Suprapubic skin (tissue), 4 donors: ENCODE results near the gene TAS1R3. TPM values are rescaled to one million over a fixed set of nuclear protein-coding genes. Genes with fewer than 3 reads are reported as not detected.

Experiments
- DNase-seq, 2 donors: peaks; one replicate each; pipeline ENCODE4 v3.0.0-alpha.2; 2019; ENCODE audit warnings: low spot score in 2 of 2
- H3K27ac ChIP-seq: fragments of 200-600 bp; sonication (generic); one replicate; pipeline ENCODE4 v1.5.1; 2019
- H3K27me3 ChIP-seq: fragments of 200-600 bp; sonication (generic); one replicate; pipeline ENCODE4 v1.5.1; 2019
- H3K36me3 ChIP-seq: fragments of 200-600 bp; sonication (generic); one replicate; pipeline ENCODE4 v1.5.1; 2019
- H3K4me1 ChIP-seq: fragments of 200-600 bp; sonication (generic); one replicate; pipeline ENCODE4 v1.5.1; 2019
- H3K4me3 ChIP-seq: fragments of 200-600 bp; sonication (generic); one replicate; pipeline ENCODE4 v1.5.1; 2019; ENCODE audit warnings: mild to moderate bottlenecking
- H3K9me3 ChIP-seq: fragments of 200-600 bp; sonication (generic); one replicate; pipeline ENCODE4 v1.5.1; 2019
- EP300 ChIP-seq: sonication (generic); formaldehyde crosslinking; IDR thresholded peaks from one replicate; pipeline ENCODE4 v1.6.1; 2017; ENCODE audit warnings: antibody characterized with exemption
- POLR2A ChIP-seq, 2 donors: fragments of 450-650 bp; IDR thresholded peaks; one replicate each; pipeline ENCODE4 v1.6.1; 2017; ENCODE audit warnings: antibody characterized with exemption in 2 of 2, mild to moderate bottlenecking in 2 of 2, moderate library complexity in 2 of 2
- POLR2AphosphoS5 ChIP-seq, 3 donors: sonication (generic); formaldehyde crosslinking; IDR thresholded peaks; one replicate each; pipeline ENCODE4 v1.6.1; 2017; ENCODE audit warnings: antibody characterized with exemption in 3 of 3
- WGBS: methylation state at CpG from one replicate; pipeline ENCODE4 v1.1.5; 2018; 5-methylcytosine and 5-hydroxymethylcytosine counted together
- total RNA-seq, 4 donors: library from RNA; depleted of rRNA; stranded (reverse); fragments of >200 nt; gene quantifications; one replicate each; pipeline ENCODE4 v1.1.0, GENCODE V29; 2016
- TF ChIP-seq, protein P1 (sequence below), 2 donors: fragments of 200-600 bp in 1 of 2; fragments of 450-650 bp in 1 of 2; sonication (generic) in 1 of 2; IDR thresholded peaks; one replicate each; pipeline ENCODE4 v1.5.1; 2016 to 2019; ENCODE audit warnings: antibody characterized with exemption in 2 of 2, mild to moderate bottlenecking in 1 of 2, moderate library complexity in 1 of 2

The TAS1R3 gene
- total RNA-seq, 4 donors from 2014 or later, result 0.56 to 1.8 (median 0.82) TPM

DNA sequence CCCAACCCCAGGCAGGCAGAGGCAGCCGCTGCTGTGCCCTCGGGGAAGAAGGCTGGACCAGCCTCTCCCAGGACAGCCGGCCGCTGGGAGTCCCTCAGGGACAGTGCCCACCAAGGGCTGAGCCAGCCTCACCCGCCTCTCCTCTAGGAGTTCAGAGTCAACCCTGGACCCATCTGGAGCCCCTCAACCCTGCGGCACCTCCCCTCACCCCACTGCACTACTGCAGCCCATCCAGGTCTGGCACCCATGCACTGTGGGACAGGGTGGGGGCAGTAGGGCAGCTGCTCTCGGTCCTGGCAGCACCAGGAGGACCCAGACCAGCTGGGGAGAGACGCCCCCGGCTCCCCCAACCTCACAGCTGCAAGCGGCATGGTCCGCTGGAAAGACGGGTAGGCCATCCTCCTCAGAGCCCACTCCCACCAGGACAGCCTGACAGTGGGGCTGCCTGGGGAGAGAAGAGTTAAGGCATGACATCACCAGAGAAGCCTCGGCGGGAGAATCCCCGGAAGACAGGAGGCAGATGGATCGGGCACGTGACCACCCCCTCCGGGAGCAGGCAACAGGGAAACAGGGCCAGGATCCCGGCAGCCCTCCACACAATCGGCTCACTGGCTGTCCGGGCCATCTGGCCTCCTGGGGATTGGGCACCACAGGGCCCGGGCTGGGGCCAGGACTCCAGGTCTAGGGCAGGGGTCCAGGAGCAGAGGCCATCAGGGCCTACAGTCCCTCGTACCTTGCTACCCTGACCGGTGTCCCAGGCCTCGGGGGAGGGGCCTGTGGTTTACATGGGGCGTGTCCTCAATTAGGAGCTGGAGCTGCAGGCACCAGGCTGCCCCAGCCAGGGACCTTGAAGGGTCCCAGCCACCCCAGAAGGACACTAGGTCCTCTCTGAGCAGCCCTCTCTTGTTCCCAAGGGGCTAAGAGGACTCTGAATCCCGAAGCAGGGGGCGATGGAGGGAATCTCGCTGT lies 26.5 kb upstream of the TAS1R3 start:
- WGBS, result 6% methylated on average over 9 of the region's 29 CpGs
- peaks cover 10% of the 10 kb centered on the region for H3K36me3 ChIP-seq
- no peaks in the 10 kb centered on the region for H3K9me3 ChIP-seq
- no peaks in the 10 kb centered on the region for H3K27me3 ChIP-seq
- H3K27ac ChIP-seq, result peak overlapping the region; percentile 93
- TF ChIP-seq, protein P1, sequence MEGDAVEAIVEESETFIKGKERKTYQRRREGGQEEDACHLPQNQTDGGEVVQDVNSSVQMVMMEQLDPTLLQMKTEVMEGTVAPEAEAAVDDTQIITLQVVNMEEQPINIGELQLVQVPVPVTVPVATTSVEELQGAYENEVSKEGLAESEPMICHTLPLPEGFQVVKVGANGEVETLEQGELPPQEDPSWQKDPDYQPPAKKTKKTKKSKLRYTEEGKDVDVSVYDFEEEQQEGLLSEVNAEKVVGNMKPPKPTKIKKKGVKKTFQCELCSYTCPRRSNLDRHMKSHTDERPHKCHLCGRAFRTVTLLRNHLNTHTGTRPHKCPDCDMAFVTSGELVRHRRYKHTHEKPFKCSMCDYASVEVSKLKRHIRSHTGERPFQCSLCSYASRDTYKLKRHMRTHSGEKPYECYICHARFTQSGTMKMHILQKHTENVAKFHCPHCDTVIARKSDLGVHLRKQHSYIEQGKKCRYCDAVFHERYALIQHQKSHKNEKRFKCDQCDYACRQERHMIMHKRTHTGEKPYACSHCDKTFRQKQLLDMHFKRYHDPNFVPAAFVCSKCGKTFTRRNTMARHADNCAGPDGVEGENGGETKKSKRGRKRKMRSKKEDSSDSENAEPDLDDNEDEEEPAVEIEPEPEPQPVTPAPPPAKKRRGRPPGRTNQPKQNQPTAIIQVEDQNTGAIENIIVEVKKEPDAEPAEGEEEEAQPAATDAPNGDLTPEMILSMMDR (IDR thresholded peaks at IDR 0.05), result no peak
- no peak for TF ChIP-seq EP300
- TF ChIP-seq POLR2AphosphoS5 (IDR thresholded peaks at IDR 0.05), result no peak
- no peak for TF ChIP-seq POLR2A (IDR thresholded peaks at IDR 0.05)
- H3K4me3 ChIP-seq, result peak overlapping the region; percentile 65
- H3K4me1 ChIP-seq, result peaks cover 69% of the 10 kb centered on the region
- peak; percentile 89 to 91 for DNase-seq

DNA sequence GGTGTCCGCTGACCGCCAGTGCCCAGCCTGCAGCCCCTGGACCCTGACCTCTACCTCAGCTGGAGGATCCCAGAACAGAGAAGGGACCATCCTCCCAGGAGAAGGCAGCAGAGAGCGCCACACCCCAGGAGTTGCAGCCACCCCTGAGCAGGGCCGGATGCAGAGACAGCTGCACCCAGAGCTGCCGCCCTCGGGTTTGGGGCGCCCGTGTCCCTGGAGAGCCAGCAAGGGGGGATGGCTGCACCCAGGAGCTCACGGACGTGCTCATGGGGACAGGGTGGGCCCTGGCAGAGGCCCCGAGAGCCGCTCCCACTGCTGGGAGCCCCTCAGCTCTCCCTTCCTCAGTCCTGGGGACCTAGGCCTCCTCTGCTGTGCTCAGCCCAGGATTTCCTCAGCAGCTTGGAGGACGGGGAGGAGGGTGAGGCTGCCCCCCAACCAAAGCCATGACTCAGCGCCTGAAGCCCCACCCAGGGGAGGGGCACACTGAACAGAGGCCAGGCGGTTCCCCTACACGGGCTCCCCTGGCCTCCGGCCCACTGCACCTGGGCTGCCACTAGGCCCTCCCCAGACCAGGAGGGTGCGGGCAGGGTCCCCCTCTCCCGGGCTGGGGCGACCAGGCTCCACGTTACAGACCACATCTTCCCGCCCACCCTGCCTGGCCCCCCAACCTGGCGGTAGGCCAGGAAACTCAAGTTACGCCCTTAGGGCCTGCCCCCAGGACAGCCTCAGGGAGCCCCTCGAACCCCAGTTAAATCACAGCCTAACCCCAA lies 25.6 kb upstream of the TAS1R3 start:
- Histone ChIP-seq H3K9me3 (no peaks in the 10 kb centered on the region), H3K27ac (peak overlapping the region; percentile 93), H3K27me3 (no peaks in the 10 kb centered on the region), H3K4me1 (peaks cover 76% of the 10 kb centered on the region), H3K36me3 (peaks cover 3% of the 10 kb centered on the region), H3K4me3 (peak overlapping the region; percentile 65)
- WGBS, result 24% methylated on average over 4 of the region's 25 CpGs
- TF ChIP-seq POLR2AphosphoS5 (IDR thresholded peaks at IDR 0.05) (no peak), EP300 (no peak), POLR2A (IDR thresholded peaks at IDR 0.05) (no peak)
- TF ChIP-seq, protein P1 (IDR thresholded peaks at IDR 0.05), result no peak
- peak in 1 of 2 donors; percentile 90 for DNase-seq

DNA sequence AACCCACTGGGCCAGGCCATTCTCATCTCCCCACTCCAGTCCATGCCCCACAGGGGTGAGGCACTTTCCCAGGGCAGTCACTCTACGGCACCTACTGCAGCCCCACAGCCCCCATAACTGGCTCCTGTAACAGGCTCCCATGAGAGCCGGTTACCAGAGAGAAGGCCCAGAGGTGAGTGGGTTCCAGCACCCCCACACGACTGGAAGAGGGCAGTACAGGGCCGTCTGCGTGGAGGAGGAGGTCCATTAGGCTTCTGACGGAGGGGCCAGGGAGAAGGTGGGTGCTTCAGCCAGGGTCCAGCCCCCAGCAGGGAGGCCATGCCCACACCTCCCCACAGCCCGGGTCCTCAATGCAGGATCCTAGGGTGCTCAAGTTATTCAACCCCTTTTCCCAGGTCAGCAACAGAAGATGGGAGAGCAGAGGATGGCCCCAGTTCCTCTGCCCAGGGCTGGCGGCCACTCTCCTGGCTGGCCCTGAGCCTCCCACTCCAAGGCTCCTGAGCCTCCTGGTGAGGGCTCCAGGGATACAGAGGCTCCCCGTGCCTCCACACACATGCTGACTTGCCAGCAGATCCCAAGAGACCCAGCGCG lies 24.9 kb upstream of the TAS1R3 start:
- Histone ChIP-seq H3K4me3 (peak overlapping the region; percentile 65), H3K4me1 (peaks cover 81% of the 10 kb centered on the region)

DNA sequence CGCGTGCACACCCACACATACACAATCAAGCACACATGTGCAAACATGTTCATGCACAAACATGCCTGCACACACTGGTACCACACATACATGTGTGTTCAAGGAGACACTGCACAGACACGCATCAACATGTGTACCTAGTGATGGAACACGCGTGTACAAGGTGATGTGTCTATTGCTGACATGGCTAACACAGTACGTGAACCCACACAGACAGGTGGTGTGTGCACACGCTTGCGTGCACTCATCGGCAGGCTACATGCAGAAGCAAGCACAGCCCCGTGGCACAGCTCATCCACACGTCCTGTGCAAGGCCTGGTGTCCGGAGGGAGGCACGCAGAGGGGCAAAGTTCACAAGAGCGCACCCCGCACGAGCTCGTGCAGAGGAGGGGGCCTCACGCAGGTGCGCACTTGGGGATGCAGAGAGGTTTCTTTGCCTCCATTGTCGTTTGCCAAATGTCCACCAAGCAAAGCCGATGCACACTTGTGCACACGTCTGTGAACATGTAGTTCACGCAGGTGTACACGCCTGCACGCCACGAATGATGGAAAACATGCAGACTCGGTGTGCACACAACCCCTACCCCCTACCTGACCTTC lies 24.3 kb upstream of the TAS1R3 start:
- TF ChIP-seq POLR2AphosphoS5 (IDR thresholded peaks at IDR 0.05) (no peak), EP300 (no peak), POLR2A (IDR thresholded peaks at IDR 0.05) (no peak)
- TF ChIP-seq, protein P1 (IDR thresholded peaks at IDR 0.05), result no peak
- H3K4me1 ChIP-seq, result peaks cover 81% of the 10 kb centered on the region
- H3K27ac ChIP-seq, result peak overlapping the region; percentile 93
- no peak for DNase-seq
- no peaks in the 10 kb centered on the region for H3K27me3 ChIP-seq
- 22% methylated on average over 18 of the region's 27 CpGs for WGBS
- peaks cover 12% of the 10 kb centered on the region for H3K36me3 ChIP-seq
- peak overlapping the region; percentile 65 for H3K4me3 ChIP-seq
- H3K9me3 ChIP-seq, result no peaks in the 10 kb centered on the region

More for the DNA sequence above, 24.9 kb upstream of the TAS1R3 start:
- Histone ChIP-seq H3K27me3 (no peaks in the 10 kb centered on the region), H3K27ac (peak overlapping the region; percentile 93), H3K9me3 (no peaks in the 10 kb centered on the region), H3K36me3 (peaks cover 6% of the 10 kb centered on the region)
- no peak for DNase-seq
- TF ChIP-seq EP300 (no peak), POLR2AphosphoS5 (IDR thresholded peaks at IDR 0.05) (no peak), POLR2A (IDR thresholded peaks at IDR 0.05) (no peak)
- TF ChIP-seq, protein P1 (IDR thresholded peaks at IDR 0.05), result no peak
- WGBS, result 13% methylated on average over 10 of the region's 11 CpGs
